Naive B cell (primary cell): ENCODE data around the gene PSMD3. TPM values are rescaled to one million over a fixed set of nuclear protein-coding genes. Genes with fewer than 3 reads are reported as not detected.
A peak's percentile ranks its signal among the peaks of the same experiment; 100 is the strongest.

Experiments
- ATAC-seq, 2 donors: fragments of 150-1000 bp; cut with Tn5 transposase; 2 replicates each; pipeline ENCODE4 v1.10.0; 2021; ENCODE audit warnings: low read depth in 2 of 2, mild to moderate bottlenecking in 2 of 2, moderate library complexity in 2 of 2
- DNase-seq: peaks from one replicate; pipeline ENCODE4 v3.0.0; 2022
- H3K27ac Mint-ChIP-seq, 6 donors: one replicate each; pipeline ENCODE4 v1.8.0; 2020 to 2022; ENCODE audit warnings: mild to moderate bottlenecking in 6 of 6, mixed read lengths in 6 of 6, moderate library complexity in 5 of 6, inconsistent platforms in 2 of 6
- H3K27me3 Mint-ChIP-seq, 3 donors: one replicate each; pipeline ENCODE4 v1.8.0; 2021 to 2022; ENCODE audit warnings: mixed read lengths in 3 of 3, mild to moderate bottlenecking in 1 of 3
- H3K36me3 Mint-ChIP-seq, 2 donors: one replicate each; pipeline ENCODE4 v1.8.0; 2020 to 2022; ENCODE audit warnings: mixed read lengths in 2 of 2, inconsistent platforms in 1 of 2, mild to moderate bottlenecking in 1 of 2
- H3K4me1 Mint-ChIP-seq, 3 donors: one replicate each; pipeline ENCODE4 v1.8.0; 2020 to 2022; ENCODE audit warnings: mixed read lengths in 3 of 3, inconsistent platforms in 1 of 3, mild to moderate bottlenecking in 1 of 3, moderate library complexity in 1 of 3
- H3K4me3 Mint-ChIP-seq, 8 donors: one replicate each; pipeline ENCODE4 v1.8.0; 2020 to 2022; ENCODE audit warnings: mild to moderate bottlenecking in 8 of 8, mixed read lengths in 8 of 8, moderate library complexity in 8 of 8, inconsistent platforms in 2 of 8
- H3K9me3 Mint-ChIP-seq, 7 donors: one replicate each; pipeline ENCODE4 v1.8.0; 2020 to 2022; ENCODE audit warnings: mixed read lengths in 7 of 7, mild to moderate bottlenecking in 5 of 7, inconsistent platforms in 2 of 7, moderate library complexity in 1 of 7
- polyA plus RNA-seq, 6 donors: library from polyadenylated mRNA; unstranded; fragments of 300-500 nt; fragmentation: Illumina TruSeq; gene quantifications; one replicate each; pipeline ENCODE4 v1.2.3, GENCODE V29; 2021; ENCODE audit warnings: low read depth in 6 of 6

Gene PSMD3
- polyA plus RNA-seq, 6 donors from 2014 or later, result 48.1 to 62.4 (median 52.3) TPM

DNA sequence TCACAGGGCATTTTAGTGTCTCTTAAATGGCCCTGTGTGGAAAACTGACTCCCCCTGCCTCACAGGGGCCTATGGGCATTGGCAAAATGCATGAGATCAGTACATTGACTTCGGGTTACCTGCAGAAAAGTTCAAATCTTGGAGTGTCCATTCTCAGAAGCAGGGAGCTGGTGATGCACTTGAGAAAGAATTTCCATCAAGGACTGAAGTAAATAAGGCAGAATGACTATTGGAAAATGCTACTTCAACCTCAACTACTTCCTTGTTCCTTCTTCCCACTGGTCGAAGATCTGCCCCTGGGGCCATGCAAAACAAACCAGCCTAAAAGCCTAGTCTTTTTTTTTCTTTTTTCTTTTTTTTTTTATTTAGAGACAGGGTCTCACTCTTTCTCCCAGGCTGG, 31.6 kb upstream of the PSMD3 start:
- no peaks in the 10 kb centered on the region for H3K36me3 Mint-ChIP-seq
- H3K4me3 Mint-ChIP-seq, result peak overlapping the region in 1 of 8 donors; percentile 12
- H3K4me1 Mint-ChIP-seq, result peaks cover 29 to 59% (median 35%) of the 10 kb centered on the region in 3 donors
- H3K9me3 Mint-ChIP-seq, result no peaks in the 10 kb centered on the region
- H3K27ac Mint-ChIP-seq, result peak overlapping the region in 1 of 6 donors; percentile 79
- ATAC-seq, result no peak
- DNase-seq, result no peak
- no peaks in the 10 kb centered on the region for H3K27me3 Mint-ChIP-seq

DNA sequence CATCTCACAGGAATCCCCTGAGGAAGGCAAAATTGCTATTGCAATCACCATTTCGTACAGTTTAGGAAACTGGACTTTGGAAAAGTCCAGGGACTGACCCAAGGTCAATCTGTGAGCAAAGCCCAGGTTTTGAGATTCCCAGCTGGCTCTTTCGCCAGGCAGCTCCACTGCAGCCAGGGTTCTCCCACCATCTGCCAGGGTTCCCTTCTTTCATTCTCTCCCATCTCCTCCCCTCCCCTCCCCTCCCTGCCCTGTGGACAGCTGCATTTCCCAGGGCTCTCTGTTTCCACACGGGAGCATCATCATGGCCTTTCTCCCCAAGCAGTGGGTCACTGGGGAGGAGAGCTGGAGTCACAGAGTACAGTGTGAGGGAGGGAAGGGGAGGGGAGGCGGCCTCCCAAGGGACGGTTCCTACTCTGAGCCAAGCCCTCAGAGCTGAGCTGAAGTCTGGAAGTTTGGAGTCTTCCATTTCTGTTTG, 29.7 kb upstream of the PSMD3 start:
- Mint-ChIP-seq H3K27me3 (no peaks in the 10 kb centered on the region), H3K36me3 (no peaks in the 10 kb centered on the region), H3K4me1 (peaks cover 29 to 73% (median 47%) of the 10 kb centered on the region in 3 donors), H3K4me3 (peak overlapping the region in 3 of 8 donors; percentile 35 to 49 (median 47)), H3K27ac (no peak overlapping the region), H3K9me3 (no peaks in the 10 kb centered on the region)
- no peak for ATAC-seq
- DNase-seq, result no peak

GRCh38 chr17:39951924-39952679, 28.5 kb upstream of the PSMD3 start:
- Mint-ChIP-seq H3K9me3 (no peaks in the 10 kb centered on the region), H3K27me3 (no peaks in the 10 kb centered on the region), H3K4me3 (peak overlapping the region; percentile 74 to 91 (median 84)), H3K36me3 (no peaks in the 10 kb centered on the region), H3K27ac (peak overlapping the region in 5 of 6 donors; percentile 18 to 86 (median 75)), H3K4me1 (peaks cover 26 to 76% (median 50%) of the 10 kb centered on the region in 3 donors)
- ATAC-seq, result peak in 1 of 2 donors; percentile 2
- no peak for DNase-seq

DNA sequence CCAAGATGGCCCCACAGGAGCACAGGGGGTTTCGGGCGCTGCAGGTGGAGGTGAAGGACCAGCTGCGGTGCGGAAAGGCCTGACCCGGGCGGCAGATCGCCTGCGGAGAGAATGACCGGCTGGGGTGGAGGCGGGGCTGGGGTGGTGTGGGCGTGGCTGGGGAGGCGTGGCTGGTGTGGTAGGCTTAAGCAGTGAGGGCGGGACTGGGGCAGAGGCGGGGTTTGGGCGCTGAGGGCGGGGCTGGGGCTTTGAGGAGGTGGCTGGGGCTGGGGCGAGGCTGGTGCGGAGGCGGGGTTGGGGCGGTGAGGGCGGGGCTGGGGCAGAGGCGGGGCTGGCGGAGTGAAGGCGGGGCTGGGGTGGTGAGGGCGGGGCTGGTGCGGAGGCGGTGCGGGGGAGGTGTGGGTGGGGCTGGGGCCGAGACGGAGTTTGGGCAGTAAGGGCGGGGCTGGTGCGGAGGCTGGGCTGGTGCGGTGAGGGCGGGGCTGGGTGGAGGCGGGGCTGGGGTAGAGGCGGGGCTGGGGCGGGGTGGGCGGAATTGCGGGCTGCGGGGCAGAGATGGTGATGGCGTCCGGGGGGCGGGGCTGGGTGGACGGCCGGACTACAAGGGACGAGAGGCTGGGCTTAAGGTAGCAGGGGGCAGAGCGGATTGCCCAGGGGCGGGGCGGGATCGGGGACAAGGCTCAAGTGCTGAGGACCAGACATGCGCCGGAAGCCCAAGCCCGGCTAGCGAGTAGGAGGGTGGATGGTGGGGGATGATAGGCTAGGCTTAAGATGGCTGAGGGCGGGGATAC, 27.7 kb upstream of the PSMD3 start:
- H3K4me1 Mint-ChIP-seq, result peaks cover 21 to 75% (median 48%) of the 10 kb centered on the region in 3 donors
- H3K9me3 Mint-ChIP-seq, result no peaks in the 10 kb centered on the region
- H3K27me3 Mint-ChIP-seq, result no peaks in the 10 kb centered on the region
- peak overlapping the region; percentile 72 to 84 (median 82) for H3K27ac Mint-ChIP-seq
- H3K36me3 Mint-ChIP-seq, result no peaks in the 10 kb centered on the region
- DNase-seq, result peak; percentile 85
- peak; percentile 81 to 83 for ATAC-seq
- peak overlapping the region; percentile 75 to 94 (median 86) for H3K4me3 Mint-ChIP-seq

DNA sequence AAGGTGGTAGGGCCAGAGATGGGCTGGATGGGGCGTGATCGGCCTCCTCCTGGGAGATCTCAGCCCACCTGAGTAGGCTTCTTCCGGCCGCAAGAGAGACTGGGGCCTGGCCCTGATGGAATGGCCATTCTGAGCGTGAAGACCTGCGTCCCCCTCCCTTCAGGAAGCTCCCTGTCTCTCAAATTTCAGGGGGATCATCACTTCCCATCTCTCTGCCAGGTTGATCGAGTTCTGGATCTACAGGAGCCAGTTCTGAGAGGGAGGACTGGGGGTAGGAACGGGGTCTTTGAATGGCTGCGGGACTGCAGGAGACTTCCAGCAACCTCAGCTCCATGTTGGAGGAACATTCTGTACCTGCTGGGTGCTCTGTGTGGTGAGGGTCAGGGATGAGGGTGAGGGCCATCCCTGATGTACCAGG, 27.1 kb upstream of the PSMD3 start:
- Mint-ChIP-seq H3K9me3 (no peaks in the 10 kb centered on the region), H3K27me3 (no peaks in the 10 kb centered on the region), H3K4me1 (peaks cover 19 to 75% (median 48%) of the 10 kb centered on the region in 3 donors), H3K36me3 (no peaks in the 10 kb centered on the region), H3K27ac (peak overlapping the region; percentile 80 to 84 (median 82)), H3K4me3 (peak overlapping the region; percentile 75 to 94 (median 86))
- no peak for DNase-seq
- no peak for ATAC-seq

GRCh38 chr17:39954876-39955275, 25.7 kb upstream of the PSMD3 start:
- Mint-ChIP-seq H3K27me3 (no peaks in the 10 kb centered on the region), H3K27ac (peak overlapping the region in 1 of 6 donors; percentile 47), H3K36me3 (no peaks in the 10 kb centered on the region), H3K4me1 (peaks cover 20 to 74% (median 54%) of the 10 kb centered on the region in 3 donors), H3K4me3 (peak overlapping the region in 2 of 8 donors; percentile 9 to 70), H3K9me3 (no peaks in the 10 kb centered on the region)
- ATAC-seq (no peak), DNase-seq (no peak)

- Mint-ChIP-seq H3K9me3 (no peaks in the 10 kb centered on the region), H3K4me1 (peaks cover 20 to 73% (median 54%) of the 10 kb centered on the region in 3 donors), H3K27ac (peak overlapping the region in 2 of 6 donors; percentile 22 to 70), H3K36me3 (no peaks in the 10 kb centered on the region), H3K4me3 (peak overlapping the region in 1 of 8 donors; percentile 36), H3K27me3 (no peaks in the 10 kb centered on the region)
- ATAC-seq (no peak), DNase-seq (no peak)
Measured at GRCh38 chr17:39955726-39956225, 24.8 kb upstream of the PSMD3 start.

GRCh38 chr17:39960524-39961041, 20.0 kb upstream of the PSMD3 start:
- ATAC-seq (no peak), DNase-seq (no peak)
- no peaks in the 10 kb centered on the region for H3K27me3 Mint-ChIP-seq
- no peaks in the 10 kb centered on the region for H3K36me3 Mint-ChIP-seq
- H3K9me3 Mint-ChIP-seq, result no peaks in the 10 kb centered on the region
- peak overlapping the region in 1 of 6 donors; percentile 77 for H3K27ac Mint-ChIP-seq
- peak overlapping the region in 2 of 8 donors; percentile 8 to 42 for H3K4me3 Mint-ChIP-seq
- H3K4me1 Mint-ChIP-seq, result peaks cover 14 to 56% (median 40%) of the 10 kb centered on the region in 3 donors

DNA sequence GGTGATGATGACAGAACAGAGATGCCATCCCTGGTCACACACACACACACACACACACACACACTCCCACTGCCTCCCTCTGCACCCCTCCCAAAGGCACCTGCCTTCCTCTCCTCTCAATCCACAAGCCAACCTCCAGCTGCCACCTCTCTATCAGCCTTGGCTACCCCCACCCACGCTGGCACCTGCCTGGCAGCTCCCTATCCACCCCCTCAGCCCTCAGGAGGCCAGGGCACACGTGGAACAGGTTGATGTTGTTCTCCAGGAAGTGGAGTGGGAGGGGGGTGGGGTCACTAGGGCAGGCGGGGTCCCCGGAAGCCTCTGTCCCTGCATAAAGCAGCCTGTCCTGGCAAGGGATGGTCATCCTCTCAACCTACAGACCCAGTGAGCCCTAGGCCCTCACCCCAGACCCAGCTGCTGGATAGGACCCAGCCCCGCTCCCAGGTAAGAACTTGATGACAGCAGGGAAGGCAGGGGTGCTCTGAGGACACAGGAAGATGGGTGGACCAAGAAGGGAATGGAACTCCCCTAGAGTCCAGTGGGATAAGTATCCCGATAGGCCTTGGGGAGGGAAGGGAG, 17.9 kb upstream of the PSMD3 start, which contains the start of gene GSDMA:
GSDMA (plus strand) TSS at position 363 of the 579 bp plus-strand sequence. CDS start 2,684 bp downstream, outside the sequence.
- no peak for DNase-seq
- ATAC-seq, result no peak
- peaks cover 18 to 50% (median 31%) of the 10 kb centered on the region in 3 donors for H3K4me1 Mint-ChIP-seq
- H3K36me3 Mint-ChIP-seq, result no peaks in the 10 kb centered on the region
- no peaks in the 10 kb centered on the region for H3K27me3 Mint-ChIP-seq
- no peaks in the 10 kb centered on the region for H3K9me3 Mint-ChIP-seq
- H3K4me3 Mint-ChIP-seq, result peak within 1 kb of the TSS in 1 of 8 donors; percentile 0
- peak within 1 kb of the TSS in 2 of 6 donors; percentile 9 to 59 for H3K27ac Mint-ChIP-seq

DNA sequence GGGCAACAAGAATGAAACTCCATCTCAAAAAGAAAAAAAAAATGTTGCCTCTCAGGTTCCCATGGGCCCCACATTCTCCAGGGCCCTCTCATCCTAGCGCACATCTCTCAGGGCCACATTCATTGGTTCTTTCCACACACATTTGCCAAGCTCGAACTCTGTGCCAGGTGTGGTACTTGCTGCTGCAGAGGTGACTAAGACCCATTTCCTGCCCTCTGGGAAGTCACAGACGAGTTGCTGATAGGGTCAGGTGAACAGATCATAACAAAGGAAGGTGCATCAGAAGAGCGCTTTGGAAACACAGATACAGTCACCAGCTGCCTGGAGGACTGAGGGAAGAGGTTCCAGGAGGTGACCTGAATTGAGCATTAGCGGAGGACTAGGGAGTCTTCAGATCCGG, 16.8 kb upstream of the PSMD3 start:
- H3K4me3 Mint-ChIP-seq, result peak overlapping the region in 2 of 8 donors; percentile 0 to 48
- peaks cover 17 to 39% (median 20%) of the 10 kb centered on the region in 3 donors for H3K4me1 Mint-ChIP-seq
- ATAC-seq, result no peak
- no peak overlapping the region for H3K27ac Mint-ChIP-seq
- DNase-seq, result no peak
- H3K9me3 Mint-ChIP-seq, result no peaks in the 10 kb centered on the region
- H3K27me3 Mint-ChIP-seq, result peaks cover 0 to 5% (median 0%) of the 10 kb centered on the region in 3 donors
- H3K36me3 Mint-ChIP-seq, result no peaks in the 10 kb centered on the region

- Mint-ChIP-seq H3K4me1 (peaks cover 12 to 26% (median 13%) of the 10 kb centered on the region in 3 donors), H3K27me3 (peaks cover 10 to 16% (median 12%) of the 10 kb centered on the region in 3 donors), H3K36me3 (no peaks in the 10 kb centered on the region), H3K4me3 (peak overlapping the region in 1 of 8 donors; percentile 42), H3K9me3 (no peaks in the 10 kb centered on the region), H3K27ac (no peak overlapping the region)
- DNase-seq (no peak), ATAC-seq (no peak)
Measured at GRCh38 chr17:39965017-39965699, 15.4 kb upstream of the PSMD3 start.

DNA sequence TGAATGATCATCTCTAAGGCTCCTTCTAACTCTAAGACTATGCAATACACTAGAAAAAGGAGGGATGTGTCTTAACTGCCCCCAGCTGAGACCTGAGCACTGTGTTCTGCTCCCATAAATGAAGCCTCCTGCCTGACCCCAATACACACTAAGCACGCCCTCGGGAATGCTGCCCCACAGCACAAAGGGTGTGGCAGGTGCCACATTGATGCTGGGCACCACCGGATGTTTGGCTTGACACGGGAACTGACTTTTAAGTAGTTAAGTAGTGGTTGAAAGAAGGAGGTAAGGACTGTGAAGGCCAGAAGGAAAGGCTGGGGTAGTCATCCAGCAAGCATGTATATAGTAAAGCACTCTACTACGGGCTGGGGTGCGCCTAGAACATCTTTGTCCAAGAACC, 13.8 kb upstream of the PSMD3 start:
- Mint-ChIP-seq H3K4me3 (no peak overlapping the region), H3K36me3 (no peaks in the 10 kb centered on the region), H3K27ac (no peak overlapping the region), H3K4me1 (peaks cover 10 to 27% (median 12%) of the 10 kb centered on the region in 3 donors), H3K27me3 (peaks cover 22 to 28% (median 27%) of the 10 kb centered on the region in 3 donors), H3K9me3 (no peaks in the 10 kb centered on the region)
- ATAC-seq, result no peak
- no peak for DNase-seq
